A172 (cell line): Measurements from ENCODE around the gene CFAP126. TPM values are rescaled to one million over a fixed set of nuclear protein-coding genes. Genes with fewer than 3 reads are reported as not detected.
"Not testable (repeated sequence)": the region's sequence is repeated elsewhere in the genome, so short reads cannot be mapped to it uniquely, and the experiment has no call there.

ENCODE experiments used
- DNase-seq: peaks from one replicate; pipeline ENCODE4 v3.0.0-alpha.2; 2015; ENCODE audit warnings: low spot score
- total RNA-seq: library from RNA; depleted of rRNA; stranded (reverse); fragments of >200 nt; shearing (Covaris generic); gene quantifications from 2 replicates; pipeline ENCODE4 v1.2.3, GENCODE V29; 2014; rRNA removed

The CFAP126 gene, protein sequence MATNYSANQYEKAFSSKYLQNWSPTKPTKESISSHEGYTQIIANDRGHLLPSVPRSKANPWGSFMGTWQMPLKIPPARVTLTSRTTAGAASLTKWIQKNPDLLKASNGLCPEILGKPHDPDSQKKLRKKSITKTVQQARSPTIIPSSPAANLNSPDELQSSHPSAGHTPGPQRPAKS
- total RNA-seq: not detected in 2 replicates

- DNase-seq: peak; percentile 76
These were observed at the start of gene CFAP126 for GRCh38 chr1:161367684-161368400. CFAP126 (minus strand) TSS chr1:161367876; CDS start chr1:161367868, 8 bp downstream.

- not testable (repeated sequence) for DNase-seq
These were observed 45.4 kb upstream of the CFAP126 start for GRCh38 chr1:161413050-161413449.

GRCh38 chr1:161410636-161410970 lies 42.9 kb upstream of the CFAP126 start:
- not testable (repeated sequence) for DNase-seq

DNA sequence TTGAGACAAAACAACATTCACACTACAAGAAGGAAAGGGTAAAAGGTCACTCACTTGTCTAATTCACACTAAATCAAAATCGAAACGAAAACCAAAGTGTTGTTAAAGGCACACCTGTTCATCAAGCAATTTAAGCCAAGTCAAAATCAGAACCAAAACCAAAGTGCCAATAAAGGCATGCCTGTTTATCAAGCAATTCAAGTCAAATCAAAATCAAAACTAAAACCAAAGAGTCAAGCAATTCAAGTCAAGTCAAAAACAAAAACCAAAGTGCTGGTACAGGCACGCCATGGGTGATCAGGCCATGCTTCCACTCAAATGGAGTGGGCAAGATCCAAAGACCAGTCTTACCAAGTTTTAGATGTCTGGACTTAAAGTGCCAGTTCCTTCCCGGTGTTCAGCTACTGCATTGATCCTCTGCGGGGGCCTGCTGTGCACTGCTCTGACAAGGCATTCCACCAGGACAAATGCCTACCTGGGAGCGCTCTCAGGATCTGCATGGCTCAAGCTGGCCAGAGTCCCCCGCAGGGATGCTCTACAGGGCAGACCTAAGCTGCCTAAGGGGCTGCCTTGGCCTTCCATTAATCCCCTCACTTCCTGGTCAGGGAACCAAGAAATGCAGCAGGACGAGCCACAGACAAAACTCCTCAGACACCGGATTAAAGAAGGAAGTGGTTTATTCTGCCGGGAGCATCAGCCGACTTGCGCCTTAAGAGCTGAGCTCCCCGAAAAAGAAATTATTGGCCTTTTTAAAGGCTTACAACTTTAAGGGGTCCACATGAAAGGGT lies 42.4 kb upstream of the CFAP126 start:
- DNase-seq: not testable (repeated sequence)

GRCh38 chr1:161408429-161409052 lies 40.9 kb upstream of the CFAP126 start:
- DNase-seq: no peak

- DNase-seq: no peak
These were observed 39.8 kb upstream of the CFAP126 start for GRCh38 chr1:161407451-161407985.

DNA sequence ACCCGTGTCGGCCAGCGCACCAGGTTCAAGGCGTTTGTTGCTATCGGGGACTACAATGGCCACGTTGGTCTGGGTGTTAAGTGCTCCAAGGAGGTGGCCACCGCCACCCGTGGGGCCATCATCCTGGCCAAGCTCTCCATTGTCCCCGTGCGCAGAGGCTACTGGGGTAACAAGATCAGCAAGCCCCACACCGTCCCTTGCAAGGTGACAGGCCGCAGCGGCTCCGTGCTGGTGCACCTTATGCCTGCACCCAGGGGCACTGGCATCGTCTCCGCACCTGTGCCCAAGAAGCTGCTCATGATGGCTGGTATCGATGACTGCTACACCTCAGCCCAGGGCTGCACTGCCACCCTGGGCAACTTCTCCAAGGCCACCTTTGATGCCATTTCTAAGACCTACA lies 38.9 kb upstream of the CFAP126 start:
- not testable (repeated sequence) for DNase-seq

GRCh38 chr1:161404051-161404597 lies 36.4 kb upstream of the CFAP126 start:
- DNase-seq: no peak

DNA sequence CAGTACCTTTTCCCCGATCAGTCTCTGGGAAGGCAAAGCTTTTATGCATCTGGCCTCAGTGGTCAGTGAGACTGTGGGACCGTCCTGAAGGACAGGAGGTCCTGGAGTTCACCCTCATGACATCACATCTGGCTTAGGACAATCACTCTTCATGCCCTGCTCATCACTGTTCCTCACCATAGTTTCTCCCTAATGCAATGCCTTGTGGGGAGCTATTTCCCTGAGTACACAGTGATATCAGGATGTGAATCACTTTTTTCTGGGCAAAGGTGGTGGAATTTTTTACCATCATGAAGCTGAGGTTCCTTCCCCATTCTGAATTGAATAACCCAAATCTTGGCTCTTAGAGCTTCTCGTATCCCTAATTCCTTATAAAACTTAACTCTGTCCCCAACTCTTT lies 34.8 kb upstream of the CFAP126 start:
- DNase-seq: no peak

GRCh38 chr1:161399257-161399998 lies 31.8 kb upstream of the CFAP126 start:
- DNase-seq: peak; percentile 95

DNA sequence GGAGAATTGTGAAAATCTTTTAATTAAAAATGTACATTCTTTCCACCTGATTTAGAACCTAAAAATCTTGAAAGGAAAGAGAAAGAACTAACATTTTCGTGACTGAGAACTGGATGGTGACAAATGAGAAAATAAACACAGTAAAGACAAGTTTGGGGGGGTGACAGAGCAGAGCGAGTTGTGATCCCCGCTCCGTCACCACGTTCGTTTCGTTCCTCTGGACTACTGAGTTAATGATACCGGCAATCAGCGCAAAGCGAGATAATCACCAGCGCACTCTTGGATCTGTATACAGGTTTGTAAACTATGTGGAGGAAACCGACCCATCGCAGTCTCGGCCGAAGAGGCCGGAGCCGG lies 31.2 kb upstream of the CFAP126 start:
- DNase-seq: no peak

- not testable (repeated sequence) for DNase-seq
These were observed 29.4 kb upstream of the CFAP126 start for GRCh38 chr1:161397038-161397437.

DNA sequence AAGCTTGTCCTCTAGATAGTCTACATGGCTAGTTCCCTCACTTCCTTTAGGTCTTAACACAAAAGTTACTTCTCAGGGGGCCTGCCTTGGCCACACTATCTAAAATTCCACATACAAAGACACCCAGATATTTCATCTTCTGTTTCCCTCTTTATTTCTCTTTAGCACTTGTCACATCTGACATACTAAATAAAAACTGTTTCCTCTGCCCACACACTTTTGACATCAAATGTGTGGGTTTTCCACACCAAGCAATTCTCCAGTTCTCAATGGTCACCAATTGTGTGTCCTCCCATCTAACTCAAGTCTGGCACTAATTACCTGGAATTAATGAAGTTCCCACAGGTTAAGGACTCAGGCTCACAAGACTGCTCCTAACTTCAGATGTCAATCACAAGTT lies 25.5 kb upstream of the CFAP126 start:
- no peak for DNase-seq

DNA sequence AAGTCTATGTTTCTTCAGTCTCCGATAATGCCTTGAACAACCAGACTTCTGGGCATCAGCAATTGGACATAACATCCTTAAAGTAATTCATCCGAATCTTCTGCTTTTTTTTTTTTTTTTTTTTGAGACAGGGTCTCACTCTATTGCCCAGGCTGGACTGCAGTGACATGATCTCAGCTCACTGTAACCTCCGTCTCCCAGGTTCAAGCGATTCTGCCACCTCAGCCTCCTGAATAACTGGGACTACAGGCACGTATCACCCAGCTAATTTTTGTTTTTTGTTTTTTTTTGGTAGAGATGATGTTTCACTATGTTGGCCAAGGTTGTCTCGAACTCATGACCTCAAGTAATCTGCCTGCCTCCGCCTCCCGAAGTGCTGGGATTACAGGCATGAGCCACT lies 23.9 kb upstream of the CFAP126 start:
- no peak for DNase-seq

GRCh38 chr1:161391136-161391535 lies 23.5 kb upstream of the CFAP126 start:
- not testable (repeated sequence) for DNase-seq

- no peak for DNase-seq
These were observed 22.8 kb upstream of the CFAP126 start for GRCh38 chr1:161390559-161390858.

DNA sequence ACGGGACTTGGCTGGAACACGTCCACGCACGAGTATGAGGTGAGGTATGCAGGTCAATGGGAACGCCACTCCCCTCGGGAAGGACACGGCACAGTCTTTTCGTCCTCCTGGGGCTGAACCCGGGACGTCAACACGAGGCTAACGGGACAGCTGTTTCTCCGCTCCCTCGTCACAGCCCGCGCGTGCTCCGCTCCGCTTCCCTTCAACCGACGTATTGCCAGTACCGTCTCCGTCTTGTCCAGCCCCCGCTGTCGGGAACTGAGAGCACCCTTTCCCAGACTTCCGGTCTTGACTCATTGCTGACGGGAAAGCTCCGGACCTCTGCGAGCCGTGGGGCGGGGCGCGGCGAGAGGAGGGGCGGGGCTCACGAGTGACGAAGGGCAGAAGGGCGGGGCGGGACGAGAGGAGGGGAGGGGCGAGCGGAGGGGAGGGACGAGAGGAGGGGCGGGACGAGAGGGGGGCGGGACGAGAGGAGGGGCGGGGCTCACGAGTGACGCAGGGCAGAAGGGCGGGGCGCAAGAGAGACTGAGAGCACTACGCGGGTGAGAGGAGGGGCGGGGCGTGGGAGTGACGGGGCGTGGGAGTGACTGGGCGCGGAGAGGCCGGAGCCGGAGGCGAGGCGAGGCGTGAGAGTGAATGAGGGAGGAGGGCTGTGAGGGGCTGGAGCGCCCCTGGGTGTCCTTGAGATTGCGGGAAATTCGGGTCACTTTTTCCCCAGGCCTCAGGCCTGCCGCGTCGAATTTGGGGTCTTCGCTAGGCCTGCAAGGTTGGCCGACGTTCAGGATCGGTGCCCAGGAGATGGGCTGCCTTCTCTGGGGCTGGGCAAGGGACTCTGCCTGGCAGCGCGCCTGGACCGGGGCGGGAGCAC lies 22.2 kb upstream of the CFAP126 start:
- DNase-seq: peak; percentile 97

DNA sequence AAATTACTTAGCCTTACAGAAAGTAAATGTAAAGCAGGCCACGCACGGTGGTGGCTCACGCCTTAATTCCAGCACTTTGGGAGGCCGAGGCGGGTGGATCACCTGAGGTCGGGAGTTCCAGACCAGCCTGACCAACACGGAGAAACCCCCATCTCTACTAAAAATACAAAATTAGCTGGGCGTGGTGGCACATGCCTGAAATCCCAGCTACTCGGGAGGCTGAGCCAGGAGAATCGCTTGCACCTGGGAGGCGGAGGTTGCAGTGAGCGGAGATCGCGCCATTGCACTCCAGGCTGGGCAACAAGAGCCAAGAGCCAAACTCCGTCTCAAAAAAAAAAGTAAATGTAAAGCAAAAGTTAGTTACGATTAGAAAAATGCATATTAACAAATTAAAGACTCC lies 21.5 kb upstream of the CFAP126 start:
- DNase-seq: not testable (repeated sequence)

DNA sequence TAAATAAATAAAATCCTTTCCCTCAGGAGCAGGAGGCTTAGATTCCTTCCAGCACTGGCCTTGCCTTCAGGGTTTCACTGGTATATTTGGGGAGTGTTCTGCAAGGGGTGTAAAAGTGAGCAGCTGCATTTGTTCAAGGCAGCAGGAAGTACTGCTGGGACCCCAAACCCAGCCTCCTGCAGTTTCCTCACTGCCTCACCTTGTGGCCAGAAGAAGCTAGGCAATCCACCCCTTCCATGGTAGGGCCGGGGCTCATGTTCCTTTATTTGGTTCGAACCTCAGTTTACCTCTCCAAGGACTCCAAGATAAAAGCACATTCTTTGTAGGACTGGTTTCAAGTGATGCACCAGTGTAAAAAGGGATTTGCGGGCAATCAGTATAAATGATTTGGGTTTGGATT lies 21.0 kb upstream of the CFAP126 start:
- no peak for DNase-seq
